ENCODE results near the gene GJA4. TPM values are rescaled to one million over a fixed set of nuclear protein-coding genes. Genes with fewer than 3 reads are reported as not detected.

Gene GJA4
- total and polyA plus RNA-seq, 7 donors: 0.60 to 14.7 (median 7.2) TPM; not detected in 1

GRCh38 chr1:34831721-34832246 is 39.0 kb downstream of the GJA4 start:
- 85 to 86% methylated on average over 6 of the region's 6 CpGs for WGBS, 2 donors
- no peaks in the 10 kb centered on the region for H3K36me3 ChIP-seq
- H3K4me3 ChIP-seq: no peak overlapping the region
- no peak overlapping the region for H3K27ac ChIP-seq
- H3K9me3 ChIP-seq: no peaks in the 10 kb centered on the region
- H3K27me3 ChIP-seq: no peaks in the 10 kb centered on the region
- no peak for DNase-seq
- intact Hi-C loops (cut with DNase I): no loop called here
- TF ChIP-seq POLR2A (IDR thresholded peaks at IDR 0.05) (no peak), CTCF (IDR thresholded peaks at IDR 0.05) (no peak), POLR2AphosphoS5 (IDR thresholded peaks at IDR 0.05) (no peak), EP300 (IDR thresholded peaks at IDR 0.05) (no peak)
- H3K4me1 ChIP-seq: no peaks in the 10 kb centered on the region

GRCh38 chr1:34833711-34834110 is 40.9 kb downstream of the GJA4 start:
- 92% methylated on average over 1 of the region's 1 CpG for WGBS, 2 donors
- no peak for DNase-seq
- Histone ChIP-seq H3K4me1 (no peaks in the 10 kb centered on the region), H3K36me3 (no peaks in the 10 kb centered on the region), H3K27ac (no peak overlapping the region), H3K27me3 (no peaks in the 10 kb centered on the region), H3K4me3 (no peak overlapping the region), H3K9me3 (no peaks in the 10 kb centered on the region)
- intact Hi-C loops (cut with DNase I): no loop called here
- TF ChIP-seq POLR2A (IDR thresholded peaks at IDR 0.05) (no peak), CTCF (IDR thresholded peaks at IDR 0.05) (no peak), EP300 (IDR thresholded peaks at IDR 0.05) (no peak), POLR2AphosphoS5 (IDR thresholded peaks at IDR 0.05) (no peak)

GRCh38 chr1:34839526-34840305 is 46.9 kb downstream of the GJA4 start:
- no peak overlapping the region for H3K4me3 ChIP-seq
- 83 to 87% methylated on average over 14 of the region's 14 CpGs for WGBS, 2 donors
- intact Hi-C loops (cut with DNase I): no loop called here
- H3K27ac ChIP-seq: no peak overlapping the region
- DNase-seq: no peak
- H3K36me3 ChIP-seq: no peaks in the 10 kb centered on the region
- no peaks in the 10 kb centered on the region for H3K27me3 ChIP-seq
- H3K9me3 ChIP-seq: no peaks in the 10 kb centered on the region
- no peaks in the 10 kb centered on the region for H3K4me1 ChIP-seq
- TF ChIP-seq POLR2AphosphoS5 (IDR thresholded peaks at IDR 0.05) (no peak), CTCF (IDR thresholded peaks at IDR 0.05) (no peak), EP300 (IDR thresholded peaks at IDR 0.05) (no peak), POLR2A (IDR thresholded peaks at IDR 0.05) (no peak)

GRCh38 chr1:34840426-34840825 is 47.6 kb downstream of the GJA4 start:
- Histone ChIP-seq H3K36me3 (no peaks in the 10 kb centered on the region), H3K4me1 (no peaks in the 10 kb centered on the region), H3K9me3 (no peaks in the 10 kb centered on the region), H3K27ac (no peak overlapping the region), H3K4me3 (no peak overlapping the region), H3K27me3 (no peaks in the 10 kb centered on the region)
- intact Hi-C loops (cut with DNase I): no loop called here
- no peak for TF ChIP-seq POLR2AphosphoS5 (IDR thresholded peaks at IDR 0.05)
- TF ChIP-seq CTCF (IDR thresholded peaks at IDR 0.05): no peak
- no peak for TF ChIP-seq POLR2A (IDR thresholded peaks at IDR 0.05)
- no peak for TF ChIP-seq EP300 (IDR thresholded peaks at IDR 0.05)
- no peak for DNase-seq
- 87 to 92% methylated on average over 3 of the region's 3 CpGs for WGBS, 2 donors

Data from sigmoid colon (tissue), 7 donors.